ENCODE results near the gene ABR. TPM values are rescaled to one million over a fixed set of nuclear protein-coding genes. Genes with fewer than 3 reads are reported as not detected.
"Not testable (repeated sequence)": the region's sequence is repeated elsewhere in the genome, so short reads cannot be mapped to it uniquely, and the experiment has no call there.

The ABR gene
- polyA plus RNA-seq, 5 donors, result 53.2 to 84.6 (median 61.3) TPM

DNA sequence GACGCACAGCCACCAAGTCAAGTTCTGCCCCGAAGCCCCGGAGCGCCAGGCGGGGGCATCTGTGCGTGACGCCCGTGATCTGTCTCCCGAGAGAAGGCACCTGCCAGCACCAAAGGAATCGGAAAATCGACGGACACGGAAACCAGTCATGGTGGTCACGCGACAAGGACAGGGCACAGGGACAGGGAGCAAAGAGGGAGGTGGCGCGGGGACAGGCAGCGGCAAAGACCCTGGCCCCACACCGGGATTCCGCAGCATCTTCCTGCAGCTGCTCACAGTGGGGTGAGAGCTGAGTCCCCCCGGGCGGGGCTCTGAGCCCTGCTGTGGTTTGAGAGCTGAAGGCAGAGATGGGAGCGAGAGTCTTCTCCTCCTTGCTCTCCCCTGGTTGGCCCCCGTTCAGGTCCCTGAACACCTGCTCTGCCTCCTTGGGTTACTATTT, 56.4 kb downstream of the ABR start:
- DNase-seq, result no peak

DNA sequence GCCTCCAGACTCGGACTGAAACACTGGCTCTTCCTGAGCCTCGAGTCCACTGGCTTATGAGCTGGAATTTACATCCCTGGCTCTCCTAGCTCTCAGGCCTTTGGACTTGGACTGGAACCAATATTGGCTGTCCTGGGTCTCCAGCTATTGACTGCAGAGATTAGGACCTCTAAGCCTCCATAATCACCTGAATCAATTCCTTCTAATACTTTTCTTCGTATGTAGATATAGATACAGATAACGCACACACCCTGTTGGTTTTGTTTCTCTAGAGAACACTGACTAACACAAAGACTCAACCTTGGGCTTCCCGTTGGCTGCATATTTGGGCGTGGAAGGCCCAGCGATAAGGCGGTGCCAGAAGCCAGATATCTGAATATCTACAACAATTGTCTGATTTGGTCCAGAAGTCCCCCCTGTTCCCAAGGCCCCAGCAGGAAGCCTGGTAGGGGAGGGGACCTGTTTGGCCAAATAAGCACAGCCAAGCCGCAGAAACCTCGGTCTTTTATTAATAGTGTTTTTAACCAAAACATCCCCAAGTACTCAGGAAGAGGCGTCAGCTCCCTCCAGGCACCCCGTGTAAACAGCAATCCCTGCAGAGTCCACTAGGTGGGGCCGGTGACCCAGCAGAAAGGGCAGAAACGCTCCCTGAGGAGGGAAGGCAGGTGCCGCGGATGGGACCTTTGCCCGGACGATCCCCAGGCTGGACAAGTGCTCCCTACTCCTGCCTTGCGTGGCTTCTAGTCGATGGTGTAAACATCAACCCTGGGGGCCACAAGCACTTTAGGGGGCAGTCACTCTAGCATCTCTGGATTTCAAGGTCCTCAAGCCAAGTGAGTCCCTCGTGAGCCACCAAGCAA, 57.0 kb downstream of the ABR start:
- DNase-seq, result peak in 1 of 2 donors; percentile 49

DNA sequence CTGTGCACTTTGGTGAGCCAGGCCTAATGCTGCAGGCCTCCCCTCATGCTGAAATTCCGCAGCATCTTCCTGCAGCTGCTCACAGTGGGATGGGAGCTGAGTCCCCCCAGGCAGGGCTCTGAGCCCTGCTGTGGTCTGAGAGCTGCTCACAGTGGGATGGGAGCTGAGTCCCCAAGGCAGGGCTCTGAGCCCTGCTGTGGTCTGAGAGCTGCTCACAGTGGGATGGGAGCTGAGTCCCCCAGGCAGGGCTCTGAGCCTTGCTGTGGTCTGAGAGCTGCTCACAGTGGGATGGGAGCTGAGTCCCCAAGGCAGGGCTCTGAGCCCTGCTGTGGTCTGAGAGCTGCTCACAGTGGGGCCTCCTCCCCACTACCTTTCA, 58.4 kb downstream of the ABR start:
- not testable (repeated sequence) for DNase-seq

DNA sequence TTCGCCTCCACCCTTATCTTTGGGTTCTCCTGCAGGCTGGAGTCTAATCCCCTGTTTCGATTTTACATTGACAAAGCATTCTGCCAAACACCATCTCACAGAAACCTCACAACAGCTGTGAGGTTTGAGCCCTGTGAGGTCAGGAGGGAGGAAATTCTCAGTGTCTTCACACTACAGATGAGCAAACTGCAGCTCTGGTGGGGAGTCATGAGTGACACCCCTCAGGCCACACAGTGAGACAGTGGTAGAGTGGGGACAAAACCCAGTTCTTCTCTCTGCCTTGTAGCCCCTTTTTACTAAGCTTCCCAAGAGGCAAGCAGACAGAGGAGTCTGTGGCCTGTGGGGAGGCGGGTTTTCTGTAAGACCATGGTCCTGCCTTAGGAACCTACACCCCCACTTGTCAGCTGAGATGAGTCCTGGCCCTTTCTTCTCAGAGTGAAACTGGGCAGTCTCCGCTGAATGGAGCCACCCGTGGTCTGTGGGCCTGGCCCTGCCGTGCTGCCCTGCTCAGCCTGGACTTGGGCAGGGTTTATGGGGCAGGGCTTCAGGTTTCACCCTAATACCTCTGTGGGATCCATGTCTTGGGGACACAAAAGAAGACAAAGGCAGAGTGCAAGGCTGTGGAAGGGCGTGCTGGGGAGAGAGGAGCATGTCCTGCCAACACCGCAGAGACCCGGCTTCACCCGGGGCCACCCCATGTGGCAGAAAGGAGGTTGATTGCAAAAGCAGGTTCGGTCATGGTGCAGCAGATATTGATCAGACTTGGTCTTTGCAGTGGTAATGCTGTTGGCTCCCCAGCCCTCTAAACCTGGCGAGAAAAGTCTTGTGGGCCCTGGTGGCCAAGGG, 59.0 kb downstream of the ABR start:
- no peak for DNase-seq

DNA sequence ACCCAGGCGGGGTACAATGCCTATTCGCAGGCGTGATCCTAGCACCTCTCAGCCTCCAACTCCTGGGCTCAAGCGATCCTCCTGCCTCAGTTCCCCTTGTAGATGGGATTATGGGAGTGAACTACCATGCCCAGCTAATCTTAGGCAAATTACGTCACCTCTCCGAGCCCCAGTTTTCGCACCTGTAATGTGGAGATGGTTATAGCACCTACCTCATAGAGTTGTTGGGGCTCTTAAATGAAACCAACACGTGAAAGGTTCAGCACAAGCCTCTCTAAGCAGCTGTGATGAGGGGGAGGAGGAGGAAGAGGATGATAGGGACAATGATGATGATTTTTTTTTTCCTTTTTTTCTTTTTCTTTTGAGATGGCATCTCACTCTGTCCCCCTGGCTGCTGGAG, 59.9 kb downstream of the ABR start:
- no peak for DNase-seq

DNA sequence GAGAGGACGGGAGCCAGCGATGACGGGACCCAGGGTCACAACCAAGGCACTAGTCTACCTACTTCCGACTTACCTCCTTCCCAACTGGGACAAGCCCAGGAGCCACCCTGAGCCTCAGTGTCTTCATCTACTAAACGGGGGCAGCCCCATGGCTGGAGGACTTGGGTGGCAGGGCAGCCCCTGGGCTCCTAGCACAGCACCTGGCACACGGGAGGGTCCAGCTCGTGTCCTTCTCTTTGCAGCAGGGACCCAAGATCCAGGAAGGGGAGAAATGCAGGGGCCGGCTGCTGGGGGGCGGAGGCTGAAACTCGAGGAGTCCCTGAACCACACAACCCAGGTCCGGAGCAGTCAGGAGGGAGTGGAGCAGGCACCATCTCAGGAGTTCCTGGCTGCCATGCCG, 63.2 kb downstream of the ABR start:
- DNase-seq, result no peak

DNA sequence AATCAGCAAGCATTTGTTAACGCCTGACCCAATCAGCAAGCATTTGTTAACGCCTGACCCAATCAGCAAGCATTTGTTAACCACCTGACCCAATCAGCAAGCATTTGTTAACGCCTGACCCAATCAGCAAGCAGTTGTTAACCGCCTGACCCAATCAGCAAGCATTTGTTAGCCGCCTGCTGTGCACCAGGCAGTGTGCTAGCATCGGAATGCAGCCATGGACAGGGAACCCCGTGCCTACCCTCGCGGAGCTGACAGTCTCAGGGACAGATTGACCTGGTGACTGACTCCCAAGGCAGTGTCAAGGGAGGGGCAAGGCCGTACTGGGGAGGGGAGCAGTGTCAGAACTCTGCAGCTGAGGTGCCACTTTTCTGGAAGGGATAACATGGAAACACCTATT, 66.9 kb downstream of the ABR start:
- DNase-seq, result no peak

DNA sequence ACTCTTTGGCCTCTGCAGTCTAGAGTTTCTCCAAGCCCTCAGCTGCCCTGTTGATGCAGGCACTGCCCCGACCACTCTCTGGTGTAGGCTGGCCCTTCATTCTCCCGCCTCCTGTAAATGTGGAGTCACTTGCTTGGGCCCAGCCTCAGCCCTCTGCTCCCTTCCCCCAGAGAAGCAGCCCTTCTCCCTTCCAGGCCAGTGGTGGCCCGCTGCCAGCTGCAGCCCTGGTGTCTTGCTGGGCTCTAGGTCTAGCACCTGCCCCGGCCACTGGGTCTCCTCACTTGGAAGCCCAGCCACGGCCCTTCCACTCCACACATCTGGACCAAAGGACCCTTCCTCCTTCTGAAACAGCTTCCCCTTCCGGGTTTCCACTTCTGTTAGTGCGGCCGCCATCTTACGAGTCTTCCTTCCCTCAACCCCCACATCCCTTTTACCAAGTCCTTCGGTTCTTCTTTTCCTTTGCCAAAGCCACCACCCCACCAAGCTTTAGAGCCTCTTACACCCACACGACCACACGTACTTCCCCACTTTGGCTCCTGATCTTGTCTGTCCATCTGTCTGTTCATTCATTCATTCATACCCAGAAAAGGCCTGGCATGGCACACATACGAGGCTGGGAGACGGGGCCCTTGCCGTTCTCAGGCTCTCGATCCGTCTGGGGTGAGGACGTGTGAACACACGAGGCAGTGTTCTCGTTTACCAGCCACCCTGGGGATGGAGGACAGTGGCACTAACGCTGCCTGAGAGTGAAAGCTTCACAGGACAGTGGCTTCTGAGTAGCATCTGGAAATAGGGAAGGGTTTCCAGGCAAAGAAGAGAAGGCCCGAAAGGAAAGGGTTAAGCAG, 68.0 kb downstream of the ABR start:
- no peak for DNase-seq

DNA sequence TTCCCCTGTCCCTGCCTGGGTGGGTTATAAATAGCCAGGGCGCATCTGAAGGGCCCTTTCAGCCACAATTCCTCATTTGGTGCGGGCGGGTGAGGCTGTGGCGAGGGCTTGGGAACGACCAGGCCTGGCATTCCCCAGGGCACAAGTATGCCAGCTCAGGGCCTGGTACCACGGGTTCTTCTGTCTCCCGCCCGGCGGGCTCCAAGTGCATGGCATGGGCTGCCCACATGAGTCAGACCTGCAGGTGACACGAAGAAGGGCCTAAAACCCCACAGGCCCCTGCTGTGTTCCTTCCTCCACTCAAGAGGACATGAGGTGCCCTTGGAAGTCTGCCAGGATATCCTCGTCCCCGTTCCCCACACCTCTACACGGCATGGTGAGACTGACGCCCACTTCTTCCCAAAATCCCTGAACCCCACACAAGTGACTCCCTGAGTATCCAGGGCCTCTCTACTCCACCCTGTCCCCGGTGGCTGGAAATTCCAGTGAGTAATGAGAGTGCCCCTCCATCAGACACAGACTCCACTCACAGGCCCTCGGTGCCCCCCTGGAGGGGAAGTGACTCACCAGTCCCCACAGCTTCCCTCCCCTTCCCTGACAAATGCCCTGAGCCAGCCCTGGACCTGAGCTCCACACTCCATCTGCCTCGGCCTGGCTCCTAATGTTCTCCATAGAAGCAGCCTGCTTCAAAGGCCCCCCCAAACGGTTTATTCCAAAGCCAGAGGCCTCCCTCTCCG, 68.8 kb downstream of the ABR start:
- DNase-seq, result no peak

DNA sequence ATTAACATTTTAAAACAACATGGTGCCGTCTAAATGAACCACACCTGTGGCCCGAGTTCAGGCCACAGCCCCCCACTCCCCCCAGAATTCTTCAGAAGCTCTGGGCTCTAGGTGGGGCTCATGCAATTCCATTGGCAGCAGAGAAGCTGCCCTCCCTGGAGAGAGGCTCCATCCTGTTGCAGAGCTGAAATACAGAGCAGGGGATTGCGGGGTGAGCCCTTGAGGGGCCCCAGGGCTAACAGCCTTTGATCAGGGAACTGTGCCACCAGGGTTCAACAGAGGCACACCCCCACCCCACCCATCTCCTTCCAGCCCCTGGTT, 69.3 kb downstream of the ABR start:
- DNase-seq, result no peak

DNA sequence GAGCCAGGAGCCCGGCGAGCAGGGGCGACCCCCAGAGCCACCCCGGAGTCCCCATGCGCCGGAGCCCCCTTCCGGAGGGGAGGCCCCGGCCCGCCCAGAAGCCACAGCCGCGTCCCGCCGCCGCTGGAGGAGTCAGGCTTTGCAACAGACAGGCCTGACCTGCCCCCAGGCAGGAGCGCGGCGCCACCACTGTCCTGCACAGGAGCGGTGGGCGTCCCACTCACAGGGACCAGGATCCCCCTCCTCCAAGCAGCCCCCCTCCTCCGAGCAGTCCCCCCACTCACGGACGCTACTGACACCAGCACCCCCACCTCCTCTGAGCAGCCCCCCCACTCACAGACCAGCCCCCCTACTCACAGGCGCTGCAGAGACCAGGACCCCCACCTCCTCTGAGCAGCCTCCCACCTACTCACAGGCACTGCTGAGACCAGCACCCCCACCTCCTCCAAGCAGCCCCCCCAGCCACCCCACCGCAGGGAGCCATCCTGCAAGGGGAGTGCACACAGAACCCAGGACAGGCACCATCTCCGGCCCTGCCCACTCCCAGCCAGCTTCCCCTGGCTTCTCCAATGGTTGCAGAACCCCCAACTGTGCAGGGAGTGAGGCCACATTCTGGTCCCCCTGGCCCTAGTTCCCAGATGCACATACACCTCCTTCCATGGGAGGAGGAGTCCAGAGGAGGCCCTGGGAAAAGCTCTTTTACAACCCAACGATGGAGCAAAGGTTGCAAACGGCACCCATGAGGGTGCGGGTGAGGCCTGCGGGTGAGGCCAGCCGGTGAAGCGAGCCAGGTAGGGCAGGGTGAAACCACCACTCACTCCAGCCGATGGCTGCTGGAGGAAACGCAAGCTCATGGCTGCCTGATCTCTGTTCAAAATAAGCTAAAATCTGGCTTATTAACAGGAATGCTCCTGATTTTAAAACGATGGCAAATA, 69.9 kb downstream of the ABR start:
- DNase-seq, result no peak

DNA sequence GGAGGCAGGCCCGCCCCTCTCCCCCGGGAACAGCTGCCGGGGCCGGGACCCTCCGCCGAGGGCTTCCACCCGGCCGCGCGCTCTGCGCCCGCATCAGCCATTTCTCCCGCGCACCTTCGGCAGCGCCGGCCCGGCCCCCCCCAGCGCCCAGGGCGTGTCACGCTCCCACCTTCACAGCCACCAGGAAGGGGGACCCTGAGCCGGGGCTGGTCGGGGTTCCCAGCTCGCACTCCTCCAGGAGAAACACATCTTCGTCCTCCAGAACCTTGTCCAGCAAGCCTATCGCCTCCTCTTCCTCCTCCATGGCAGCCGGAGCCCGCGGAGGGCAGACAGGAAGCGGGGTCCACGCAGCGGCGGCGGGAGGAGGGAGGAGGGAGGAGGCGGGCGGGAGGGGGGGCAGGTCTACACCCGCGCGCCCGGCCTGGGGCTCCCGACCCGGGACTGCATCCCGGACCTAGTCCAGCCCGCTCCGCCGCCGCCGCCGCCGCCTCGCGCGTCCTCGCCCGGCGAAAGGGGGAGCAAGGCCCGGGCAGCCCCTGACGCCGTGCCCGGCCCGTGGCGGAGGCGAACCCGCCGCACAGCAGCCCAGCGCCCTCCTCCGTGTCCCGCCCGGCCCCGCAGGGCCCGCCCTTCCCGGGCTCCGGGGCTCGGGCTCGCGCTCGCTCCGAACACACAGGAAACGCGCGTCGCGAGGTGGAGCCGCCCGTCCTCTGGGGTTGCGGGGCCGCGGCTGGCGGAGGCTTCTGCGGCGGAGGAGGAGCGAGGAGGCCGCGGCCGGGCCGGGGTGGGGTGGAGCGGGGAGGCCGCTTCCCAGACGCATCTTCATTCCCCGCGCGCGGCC, 70.8 kb downstream of the ABR start:
- no peak for DNase-seq

DNA sequence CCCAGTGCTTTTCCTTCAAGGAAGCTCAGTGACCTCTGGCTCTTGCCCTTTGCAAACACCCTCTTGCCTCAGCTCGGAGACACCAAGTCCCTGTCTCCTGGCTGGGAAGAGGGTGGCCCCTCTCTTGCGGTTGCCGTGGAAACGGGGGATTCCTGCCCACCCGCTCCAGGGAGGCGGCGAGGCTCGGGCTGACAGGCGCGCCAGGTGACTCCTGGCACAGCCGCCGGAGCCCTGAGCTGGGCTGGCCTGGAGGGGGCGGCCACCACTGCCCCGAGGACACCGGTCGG, 71.4 kb downstream of the ABR start:
- no peak for DNase-seq

DNA sequence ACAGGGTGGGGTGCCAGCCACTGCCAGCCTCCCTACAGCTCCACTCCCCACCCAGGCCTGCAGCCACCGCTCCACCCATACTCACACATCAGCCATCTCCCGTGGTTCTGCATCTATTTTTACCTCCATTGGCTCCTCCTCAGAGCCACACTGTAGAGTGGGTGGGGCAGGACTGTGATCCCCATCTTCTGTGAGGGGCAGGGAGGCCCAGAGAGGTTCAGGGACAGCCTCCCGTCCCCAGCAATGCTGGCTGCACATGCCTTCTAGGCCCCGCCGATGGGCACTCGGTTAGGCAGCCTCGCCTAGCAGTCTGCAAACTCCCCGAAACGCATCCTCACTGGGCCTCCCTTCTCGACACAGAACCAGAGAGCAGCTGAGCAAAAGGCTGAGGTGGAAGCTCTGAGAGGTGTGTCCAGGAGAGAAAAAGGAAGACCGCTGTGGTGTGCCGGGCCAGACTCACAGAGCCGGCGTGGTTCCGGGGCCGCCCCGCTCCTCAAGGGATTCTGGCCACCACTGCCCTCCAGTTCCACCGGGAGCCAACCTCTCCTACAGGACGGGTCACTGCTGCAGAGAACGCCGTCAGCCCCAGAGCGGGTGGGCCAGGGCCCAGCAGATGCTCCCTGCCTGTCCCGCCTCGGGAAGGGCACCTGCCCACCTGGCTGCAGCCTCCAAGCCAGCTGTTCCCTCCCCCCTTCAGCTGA, 71.9 kb downstream of the ABR start:
- DNase-seq, result no peak

DNA sequence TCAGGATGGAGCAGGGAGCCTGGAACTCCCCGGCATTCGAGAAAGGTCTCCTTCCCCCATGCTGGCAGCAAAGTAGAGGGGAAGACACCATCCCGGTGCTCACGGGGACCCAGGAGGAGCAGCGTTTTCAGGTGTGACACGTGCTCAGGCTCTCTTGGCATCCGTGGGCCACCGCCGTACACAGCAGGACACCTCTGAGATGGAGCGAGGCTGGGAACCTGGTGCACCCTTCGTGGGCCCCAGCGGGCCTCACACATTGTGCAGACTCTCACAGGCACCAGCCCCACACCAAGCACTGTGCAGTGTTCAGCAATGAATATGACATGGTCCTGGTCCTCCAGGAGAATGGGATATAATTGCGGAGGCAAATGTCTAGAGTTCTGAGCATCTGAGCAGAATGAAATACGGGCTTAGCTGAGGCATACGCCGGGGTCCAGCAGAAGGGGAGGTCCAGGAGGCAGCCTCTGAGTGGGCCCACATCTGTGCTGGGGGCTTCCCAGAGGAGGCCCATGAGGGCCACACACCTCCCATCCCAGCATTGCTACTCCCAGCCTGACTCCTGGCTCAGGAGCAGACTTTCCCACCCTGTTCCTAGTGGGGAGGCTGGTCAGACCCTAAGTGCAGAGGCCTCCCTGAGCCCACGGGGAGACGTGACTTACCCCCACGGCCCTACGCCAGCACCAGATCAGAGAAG, 72.6 kb downstream of the ABR start:
- DNase-seq, result no peak

DNA sequence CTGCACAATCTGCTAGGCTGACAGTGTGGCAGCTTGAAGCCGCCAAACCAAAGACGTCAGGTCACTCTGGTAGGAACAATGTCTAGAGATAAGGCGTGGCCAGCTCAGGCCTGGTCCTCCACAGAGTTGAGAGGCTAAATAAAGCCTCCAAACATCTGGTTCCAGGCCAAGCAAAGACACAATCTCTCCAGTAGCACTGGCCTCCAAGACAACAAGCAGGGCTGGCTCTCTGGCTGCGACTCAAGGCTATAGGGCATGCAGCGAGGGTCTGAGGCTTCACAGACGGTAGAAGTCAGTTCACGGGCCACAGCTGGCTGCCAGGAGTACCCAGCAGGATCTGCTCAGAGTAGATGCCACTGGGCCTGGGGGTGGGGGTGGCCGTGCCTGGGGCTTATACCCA, 75.6 kb downstream of the ABR start:
- DNase-seq, result no peak

DNA sequence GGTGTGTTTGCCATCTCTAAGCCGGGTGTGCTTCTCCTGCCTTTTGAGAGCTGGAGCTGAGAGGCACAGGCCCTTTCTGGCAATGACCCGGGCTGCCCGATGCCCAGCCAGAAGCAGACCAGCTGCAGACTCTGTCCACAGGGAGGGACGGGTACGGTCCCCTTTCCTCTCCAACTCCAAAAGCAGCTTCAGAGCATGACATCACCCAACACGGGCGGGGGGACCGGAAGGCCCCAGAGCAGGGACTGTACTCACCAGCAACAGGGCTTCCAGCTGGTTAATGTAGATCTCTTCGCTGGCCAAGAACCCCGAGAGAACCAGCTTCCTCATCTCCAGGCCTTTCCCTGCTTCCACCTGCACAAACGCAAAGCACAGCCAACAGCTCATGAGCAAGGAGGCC, 79.4 kb downstream of the ABR start:
- no peak for DNase-seq

DNA sequence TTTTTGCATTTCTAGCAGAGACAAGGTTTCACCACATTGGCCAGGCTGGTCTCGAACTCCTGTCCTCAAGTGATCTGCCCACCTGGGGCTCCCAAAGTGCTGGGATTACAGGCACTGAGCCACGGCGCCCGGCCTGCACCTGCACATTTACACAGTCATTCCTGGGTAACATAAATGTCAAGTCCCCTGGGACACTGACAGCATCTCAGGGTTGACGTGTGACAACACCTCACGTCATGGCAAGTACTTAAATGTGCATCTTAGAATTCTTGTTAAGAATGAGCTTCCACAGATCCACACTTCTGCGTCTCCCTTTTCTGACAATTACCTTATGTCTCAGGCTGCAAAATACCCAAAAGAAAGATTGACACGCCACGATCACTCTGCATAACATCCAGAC, 80.5 kb downstream of the ABR start:
- no peak for DNase-seq
